Neural cell (in vitro differentiated cells): Measurements from ENCODE around the gene TBC1D20.

Experiments
- EP300 ChIP-seq: fragments of 450-650 bp; conservative IDR thresholded peaks from 2 replicates; pipeline ENCODE4 v1.6.1; 2014; ENCODE audit warnings: antibody characterized with exemption, mild to moderate bottlenecking, moderate library complexity; ENCODE audit not compliant: poor library complexity, severe bottlenecking
- EZH2 ChIP-seq: fragments of 200-600, 300-800 bp; shearing (Covaris generic), sonication (generic); IDR thresholded peaks from 2 replicates; pipeline ENCODE4 v1.6.1; 2014; ENCODE audit warnings: antibody characterized with exemption, low read length, borderline replicate concordance, mild to moderate bottlenecking; ENCODE audit not compliant: insufficient read depth, poor library complexity, severe bottlenecking
- MXI1 ChIP-seq: fragments of 450-650 bp; conservative IDR thresholded peaks from 2 replicates; pipeline ENCODE4 v1.6.1; 2014; ENCODE audit warnings: antibody characterized with exemption, mild to moderate bottlenecking; ENCODE audit not compliant: poor library complexity, severe bottlenecking
- POLR2AphosphoS5 ChIP-seq: IDR thresholded peaks from 2 replicates; pipeline ENCODE4 v1.6.1; 2012
- RAD21 ChIP-seq: fragments of 450-650 bp; conservative IDR thresholded peaks from 2 replicates; pipeline ENCODE4 v1.6.1; 2014; ENCODE audit warnings: antibody characterized with exemption, mild to moderate bottlenecking, moderate library complexity
- REST ChIP-seq: IDR thresholded peaks from 2 replicates; pipeline ENCODE4 v1.6.1; 2012; ENCODE audit warnings: borderline replicate concordance
- SMC3 ChIP-seq: fragments of 450-650 bp; conservative IDR thresholded peaks from 2 replicates; pipeline ENCODE4 v1.6.1; 2014; ENCODE audit warnings: antibody characterized with exemption, mild to moderate bottlenecking, moderate library complexity; ENCODE audit not compliant: poor library complexity
- TAF1 ChIP-seq: IDR thresholded peaks from 2 replicates; pipeline ENCODE4 v1.6.1; 2012; ENCODE audit warnings: low read depth
- TF ChIP-seq, protein P1 (sequence below): fragments of 450-650 bp; IDR thresholded peaks from 2 replicates; pipeline ENCODE4 v1.5.1; 2014; ENCODE audit warnings: antibody characterized with exemption, mild to moderate bottlenecking, moderate library complexity; ENCODE audit not compliant: poor library complexity, severe bottlenecking

- TF ChIP-seq TAF1, result no peak
- no peak for TF ChIP-seq POLR2AphosphoS5
- TF ChIP-seq, protein P1, sequence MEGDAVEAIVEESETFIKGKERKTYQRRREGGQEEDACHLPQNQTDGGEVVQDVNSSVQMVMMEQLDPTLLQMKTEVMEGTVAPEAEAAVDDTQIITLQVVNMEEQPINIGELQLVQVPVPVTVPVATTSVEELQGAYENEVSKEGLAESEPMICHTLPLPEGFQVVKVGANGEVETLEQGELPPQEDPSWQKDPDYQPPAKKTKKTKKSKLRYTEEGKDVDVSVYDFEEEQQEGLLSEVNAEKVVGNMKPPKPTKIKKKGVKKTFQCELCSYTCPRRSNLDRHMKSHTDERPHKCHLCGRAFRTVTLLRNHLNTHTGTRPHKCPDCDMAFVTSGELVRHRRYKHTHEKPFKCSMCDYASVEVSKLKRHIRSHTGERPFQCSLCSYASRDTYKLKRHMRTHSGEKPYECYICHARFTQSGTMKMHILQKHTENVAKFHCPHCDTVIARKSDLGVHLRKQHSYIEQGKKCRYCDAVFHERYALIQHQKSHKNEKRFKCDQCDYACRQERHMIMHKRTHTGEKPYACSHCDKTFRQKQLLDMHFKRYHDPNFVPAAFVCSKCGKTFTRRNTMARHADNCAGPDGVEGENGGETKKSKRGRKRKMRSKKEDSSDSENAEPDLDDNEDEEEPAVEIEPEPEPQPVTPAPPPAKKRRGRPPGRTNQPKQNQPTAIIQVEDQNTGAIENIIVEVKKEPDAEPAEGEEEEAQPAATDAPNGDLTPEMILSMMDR, result no peak
- no peak for TF ChIP-seq EZH2
- TF ChIP-seq EP300, result no peak
- no peak for TF ChIP-seq MXI1
- no peak for TF ChIP-seq RAD21
- TF ChIP-seq REST, result no peak
- TF ChIP-seq SMC3, result no peak
Observed at GRCh38 chr20:496126-496696, 33.9 kb upstream of the TBC1D20 start.
